ENCODE measurements around the gene DCT. TPM values are rescaled to one million over a fixed set of nuclear protein-coding genes. Genes with fewer than 3 reads are reported as not detected.

DCT gene
- total RNA-seq, 1 experiment from 2014 or later = not detected

DNA sequence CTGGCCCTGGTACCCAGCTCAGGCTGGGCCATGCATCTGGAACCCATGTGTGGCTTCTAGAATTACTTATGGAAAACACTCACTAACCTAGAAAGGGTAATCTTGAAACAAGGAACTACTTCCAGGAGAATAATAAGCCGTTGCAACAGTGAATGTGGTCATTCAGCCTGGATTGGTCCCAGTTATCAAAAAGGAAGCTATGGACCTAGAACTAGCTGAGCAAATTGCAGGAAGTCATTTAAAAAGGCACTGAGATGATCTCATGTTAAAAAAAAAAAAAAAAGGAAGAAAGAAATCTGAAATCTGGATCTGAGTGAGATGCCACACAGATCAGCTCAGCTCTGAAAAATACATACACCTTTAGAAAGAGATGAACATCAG lies 59.6 kb downstream of the DCT start:
- Histone ChIP-seq H3K9me3 (ENCODE audit: low read depth, low read length, poor library complexity, severe bottlenecking) (no peaks in the 10 kb centered on the region), H3K27ac (ENCODE audit: low read depth, low read length, poor library complexity, severe bottlenecking) (no peak overlapping the region), H3K36me3 (ENCODE audit: insufficient read depth, low read length, poor library complexity, severe bottlenecking) (no peaks in the 10 kb centered on the region), H3K4me1 (ENCODE audit: insufficient read depth, low read length, poor library complexity, severe bottlenecking) (peaks cover 8% of the 10 kb centered on the region), H3K4me3 (ENCODE audit: low read depth, low read length, poor library complexity, severe bottlenecking) (no peak overlapping the region), H3K27me3 (replicated peaks; ENCODE audit: insufficient read depth, low read depth, low read length, poor library complexity) (no peaks in the 10 kb centered on the region)
- CTCF ChIA-PET = no interaction called here
- TF ChIP-seq EZH2 (IDR thresholded peaks at IDR 0.05; ENCODE audit: borderline replicate concordance, low read depth, low read length, poor library complexity, severe bottlenecking) = no peak
- TF ChIP-seq, protein P1, sequence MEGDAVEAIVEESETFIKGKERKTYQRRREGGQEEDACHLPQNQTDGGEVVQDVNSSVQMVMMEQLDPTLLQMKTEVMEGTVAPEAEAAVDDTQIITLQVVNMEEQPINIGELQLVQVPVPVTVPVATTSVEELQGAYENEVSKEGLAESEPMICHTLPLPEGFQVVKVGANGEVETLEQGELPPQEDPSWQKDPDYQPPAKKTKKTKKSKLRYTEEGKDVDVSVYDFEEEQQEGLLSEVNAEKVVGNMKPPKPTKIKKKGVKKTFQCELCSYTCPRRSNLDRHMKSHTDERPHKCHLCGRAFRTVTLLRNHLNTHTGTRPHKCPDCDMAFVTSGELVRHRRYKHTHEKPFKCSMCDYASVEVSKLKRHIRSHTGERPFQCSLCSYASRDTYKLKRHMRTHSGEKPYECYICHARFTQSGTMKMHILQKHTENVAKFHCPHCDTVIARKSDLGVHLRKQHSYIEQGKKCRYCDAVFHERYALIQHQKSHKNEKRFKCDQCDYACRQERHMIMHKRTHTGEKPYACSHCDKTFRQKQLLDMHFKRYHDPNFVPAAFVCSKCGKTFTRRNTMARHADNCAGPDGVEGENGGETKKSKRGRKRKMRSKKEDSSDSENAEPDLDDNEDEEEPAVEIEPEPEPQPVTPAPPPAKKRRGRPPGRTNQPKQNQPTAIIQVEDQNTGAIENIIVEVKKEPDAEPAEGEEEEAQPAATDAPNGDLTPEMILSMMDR (conservative IDR thresholded peaks at IDR 0.05; ENCODE audit: low read depth, low read length) = no peak
- POLR2A ChIA-PET (ENCODE audit: low non-redundant PET) = no interaction called here
- BruUV-seq (replicated peaks) = no TSS peak
- DNase-seq (ENCODE audit: low spot score) = no peak
- intact Hi-C loops (cut with micrococcal nuclease; ENCODE audit: unreplicated experiment) = no loop called here

DNA sequence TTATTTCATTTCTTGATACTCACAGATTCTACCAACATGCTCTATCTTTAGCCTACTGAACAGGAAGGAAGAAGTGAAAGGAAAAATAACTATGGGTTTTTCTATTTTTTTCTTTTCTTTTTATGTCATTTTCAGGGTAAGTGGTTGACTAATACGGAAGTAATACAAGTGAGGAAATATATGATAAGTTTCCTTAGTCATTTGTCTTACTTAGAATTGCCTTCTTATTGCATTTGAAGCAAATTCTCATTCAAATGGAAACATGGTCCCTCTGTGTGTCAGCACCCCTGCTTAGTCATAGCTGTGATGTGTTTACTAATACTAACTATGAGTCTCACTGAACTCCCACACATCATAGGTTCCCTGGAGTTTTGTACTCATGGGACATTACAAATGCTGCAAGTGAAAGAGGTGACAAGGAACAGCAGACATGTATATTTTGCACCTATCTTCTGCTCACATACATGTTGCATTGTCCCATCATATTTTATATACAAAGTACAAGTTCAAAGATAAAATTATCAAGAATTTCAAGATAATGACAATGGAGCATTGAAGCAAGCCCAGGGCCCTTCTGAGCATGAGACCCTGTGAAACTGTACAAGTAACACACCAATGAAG lies 60.1 kb downstream of the DCT start:
- DNase-seq (ENCODE audit: low spot score) = peak; percentile 70

GRCh38 chr13:94417294-94417693 lies 62.2 kb downstream of the DCT start:
- CTCF ChIA-PET = no interaction called here
- BruUV-seq (replicated peaks) = no TSS peak
- no peak for DNase-seq (ENCODE audit: low spot score)
- H3K4me3 ChIP-seq (ENCODE audit: low read depth, low read length, poor library complexity, severe bottlenecking) = no peak overlapping the region
- POLR2A ChIA-PET (ENCODE audit: low non-redundant PET) = no interaction called here
- TF ChIP-seq, protein P1 (conservative IDR thresholded peaks at IDR 0.05; ENCODE audit: low read depth, low read length) = no peak
- no peak for TF ChIP-seq EZH2 (IDR thresholded peaks at IDR 0.05; ENCODE audit: borderline replicate concordance, low read depth, low read length, poor library complexity, severe bottlenecking)
- H3K4me1 ChIP-seq (ENCODE audit: insufficient read depth, low read length, poor library complexity, severe bottlenecking) = peaks cover 8% of the 10 kb centered on the region
- H3K27ac ChIP-seq (ENCODE audit: low read depth, low read length, poor library complexity, severe bottlenecking) = no peak overlapping the region
- no peaks in the 10 kb centered on the region for H3K27me3 ChIP-seq (replicated peaks; ENCODE audit: insufficient read depth, low read depth, low read length, poor library complexity)
- no peaks in the 10 kb centered on the region for H3K36me3 ChIP-seq (ENCODE audit: insufficient read depth, low read length, poor library complexity, severe bottlenecking)
- intact Hi-C loops (cut with micrococcal nuclease; ENCODE audit: unreplicated experiment) = no loop called here
- H3K9me3 ChIP-seq (ENCODE audit: low read depth, low read length, poor library complexity, severe bottlenecking) = no peaks in the 10 kb centered on the region

More for the DNA sequence above, 60.1 kb downstream of the DCT start:
- ChIA-PET POLR2A (ENCODE audit: low non-redundant PET) (no interaction called here), CTCF (interaction anchor here (0.5 kb wide), 1 partner anchor 1518 kb away, joined by 3 read pairs; no protein-coding TSS in a partner anchor)
- H3K4me1 ChIP-seq (ENCODE audit: insufficient read depth, low read length, poor library complexity, severe bottlenecking) = peaks cover 8% of the 10 kb centered on the region
- no peak for TF ChIP-seq EZH2 (IDR thresholded peaks at IDR 0.05; ENCODE audit: borderline replicate concordance, low read depth, low read length, poor library complexity, severe bottlenecking)
- TF ChIP-seq, protein P1 (conservative IDR thresholded peaks at IDR 0.05; ENCODE audit: low read depth, low read length) = no peak
- no peaks in the 10 kb centered on the region for H3K9me3 ChIP-seq (ENCODE audit: low read depth, low read length, poor library complexity, severe bottlenecking)
- H3K27me3 ChIP-seq (replicated peaks; ENCODE audit: insufficient read depth, low read depth, low read length, poor library complexity) = no peaks in the 10 kb centered on the region
- peak overlapping the region; percentile 60 for H3K27ac ChIP-seq (ENCODE audit: low read depth, low read length, poor library complexity, severe bottlenecking)
- H3K36me3 ChIP-seq (ENCODE audit: insufficient read depth, low read length, poor library complexity, severe bottlenecking) = no peaks in the 10 kb centered on the region
- no TSS peak for BruUV-seq (replicated peaks)
- intact Hi-C loops (cut with micrococcal nuclease; ENCODE audit: unreplicated experiment) = no loop called here
- no peak overlapping the region for H3K4me3 ChIP-seq (ENCODE audit: low read depth, low read length, poor library complexity, severe bottlenecking)
